ENCODE data around the gene HSD11B1L. TPM values are rescaled to one million over a fixed set of nuclear protein-coding genes. Genes with fewer than 3 reads are reported as not detected.

Gene HSD11B1L
- total and polyA plus RNA-seq, 2 donors (not counting 3 experiments of a cell fraction or from before 2014, with no cell fraction given): 4.4 to 9.1 TPM

DNA sequence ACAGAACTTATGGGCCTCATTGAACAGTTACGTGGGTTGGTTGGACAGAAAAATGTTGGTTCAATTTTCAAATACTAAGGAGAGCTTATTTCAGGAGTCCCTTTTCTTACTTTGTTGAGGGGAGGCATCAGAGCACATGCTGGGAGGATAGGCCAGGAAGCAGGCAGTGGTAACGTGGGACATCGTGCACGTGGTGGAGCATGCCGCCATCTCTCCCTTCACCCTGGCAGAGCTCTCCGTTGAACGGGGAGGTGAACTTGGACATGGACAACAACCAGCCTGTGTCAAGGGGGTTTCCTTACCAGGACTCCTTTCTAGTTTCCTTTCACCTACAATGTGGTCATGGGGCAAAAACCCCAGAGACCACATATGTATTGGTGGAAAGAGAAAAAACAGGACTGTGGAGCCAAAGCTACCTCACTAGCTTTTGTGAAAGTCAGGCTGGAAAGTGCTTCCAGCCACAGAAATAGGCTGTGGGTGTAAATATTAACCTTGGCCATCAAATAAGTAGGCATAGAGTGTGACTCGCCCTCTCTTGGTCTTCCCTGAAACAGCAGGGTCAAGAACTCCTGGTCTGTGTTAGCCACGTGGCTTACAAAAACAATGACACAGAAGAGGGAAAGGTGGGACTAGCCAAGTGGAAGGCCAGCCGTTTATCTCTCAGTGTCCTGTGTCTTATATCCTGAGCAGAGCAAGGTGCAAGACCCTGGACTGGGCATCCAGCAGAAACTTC lies 14.9 kb upstream of the HSD11B1L start:
- no peak overlapping the region for H3K4me2 ChIP-seq (ENCODE audit: insufficient read depth, low read length)
- H3K27ac ChIP-seq (ENCODE audit: insufficient read depth, low read depth, low read length): no peak overlapping the region
- no peaks in the 10 kb centered on the region for H3K27me3 ChIP-seq (ENCODE audit: control insufficient read depth in 2 of 2, insufficient read depth in 2 of 2, low read length in 2 of 2)
- no peaks in the 10 kb centered on the region for H3K4me1 ChIP-seq (ENCODE audit: control insufficient read depth, extremely low read depth, insufficient read depth, low read length)
- no peak overlapping the region for H3K9ac ChIP-seq (replicated peaks; ENCODE audit: extremely low read depth, insufficient read depth, low read length)
- H3K9me1 ChIP-seq (replicated peaks; ENCODE audit: control insufficient read depth, extremely low read depth, insufficient read depth, low read length): no peaks in the 10 kb centered on the region
- H3K79me2 ChIP-seq (ENCODE audit: control insufficient read depth, insufficient read depth, low read length): no peaks in the 10 kb centered on the region
- BruUV-seq (replicated peaks): no TSS peak
- dilution Hi-C loops (cut with MboI; ENCODE audit: extremely low pct_ligation_motif_present, low sequenced_read_pairs): no loop called here
- FAIRE-seq (peak; percentile 83), DNase-seq (ENCODE audit: low read depth, low spot score) (peak; percentile 59)
- POLR2A ChIA-PET: no interaction called here
- no peaks in the 10 kb centered on the region for H4K20me1 ChIP-seq (replicated peaks; ENCODE audit: control insufficient read depth, extremely low read depth, insufficient read depth, low read length)
- H3K4me3 ChIP-seq (replicated peaks in 1 of 3; ENCODE audit: insufficient read depth in 1 of 3, low read depth in 1 of 3, low read length in 3 of 3): no peak overlapping the region
- H2AFZ ChIP-seq (ENCODE audit: low read depth, low read length): no peak overlapping the region
- peaks cover 17 to 60% of the 10 kb centered on the region in 2 experiments for H3K36me3 ChIP-seq (ENCODE audit: control insufficient read depth in 2 of 2, extremely low read depth in 1 of 2, insufficient read depth in 2 of 2, low read length in 2 of 2)
- intact Hi-C loops (cut with micrococcal nuclease): no loop called here
- CTCF ChIA-PET: interaction anchor here (0.6 to 1.4 kb wide), 3 partner anchors 11 to 83 kb away, joined by 3 to 4 read pairs (median 4); no protein-coding TSS in a partner anchor
- no peaks in the 10 kb centered on the region for H3K9me3 ChIP-seq (replicated peaks; ENCODE audit: control insufficient read depth, insufficient read depth, low read length)
- TF ChIP-seq, protein P1, sequence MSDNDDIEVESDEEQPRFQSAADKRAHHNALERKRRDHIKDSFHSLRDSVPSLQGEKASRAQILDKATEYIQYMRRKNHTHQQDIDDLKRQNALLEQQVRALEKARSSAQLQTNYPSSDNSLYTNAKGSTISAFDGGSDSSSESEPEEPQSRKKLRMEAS (IDR thresholded peaks at IDR 0.05; ENCODE audit: insufficient read depth, insufficient read length): peak; percentile 54
- TF ChIP-seq, protein P2, sequence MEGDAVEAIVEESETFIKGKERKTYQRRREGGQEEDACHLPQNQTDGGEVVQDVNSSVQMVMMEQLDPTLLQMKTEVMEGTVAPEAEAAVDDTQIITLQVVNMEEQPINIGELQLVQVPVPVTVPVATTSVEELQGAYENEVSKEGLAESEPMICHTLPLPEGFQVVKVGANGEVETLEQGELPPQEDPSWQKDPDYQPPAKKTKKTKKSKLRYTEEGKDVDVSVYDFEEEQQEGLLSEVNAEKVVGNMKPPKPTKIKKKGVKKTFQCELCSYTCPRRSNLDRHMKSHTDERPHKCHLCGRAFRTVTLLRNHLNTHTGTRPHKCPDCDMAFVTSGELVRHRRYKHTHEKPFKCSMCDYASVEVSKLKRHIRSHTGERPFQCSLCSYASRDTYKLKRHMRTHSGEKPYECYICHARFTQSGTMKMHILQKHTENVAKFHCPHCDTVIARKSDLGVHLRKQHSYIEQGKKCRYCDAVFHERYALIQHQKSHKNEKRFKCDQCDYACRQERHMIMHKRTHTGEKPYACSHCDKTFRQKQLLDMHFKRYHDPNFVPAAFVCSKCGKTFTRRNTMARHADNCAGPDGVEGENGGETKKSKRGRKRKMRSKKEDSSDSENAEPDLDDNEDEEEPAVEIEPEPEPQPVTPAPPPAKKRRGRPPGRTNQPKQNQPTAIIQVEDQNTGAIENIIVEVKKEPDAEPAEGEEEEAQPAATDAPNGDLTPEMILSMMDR (IDR thresholded peaks at IDR 0.05; ENCODE audit: extremely low read depth in 1 of 2, insufficient read depth in 1 of 2, low read depth in 1 of 2, low read length in 2 of 2): peak in 1 of 2 donors; percentile 12
- no peak for TF ChIP-seq FOS (IDR thresholded peaks at IDR 0.05; ENCODE audit: borderline replicate concordance, insufficient read depth, low read length)

Data from endothelial cell of umbilical vein (primary cell).